OCI-LY1 (cell line): ENCODE data around the gene MUC5AC.

ENCODE experiments used
- H2AFZ ChIP-seq: fragments of 200-600 bp; sonication (generic), shearing (Covaris generic); 2 replicates; pipeline ENCODE4 v1.6.0; 2014; ENCODE audit warnings: antibody characterized with exemption, mild to moderate bottlenecking, low read length
- H3F3A ChIP-seq: fragments of 200-600 bp; sonication (generic), shearing (Covaris generic); 2 replicates; pipeline ENCODE4 v1.6.0; 2014; ENCODE audit warnings: mild to moderate bottlenecking, antibody characterized with exemption, low read length, moderate library complexity; ENCODE audit not compliant: insufficient read depth
- H3K27ac ChIP-seq: fragments of 200-600 bp; sonication (generic); 2 replicates; pipeline ENCODE4 v1.5.1; 2014; ENCODE audit warnings: low read length, mixed run types, mild to moderate bottlenecking, low read depth; ENCODE audit not compliant: poor library complexity, severe bottlenecking
- H3K27me3 ChIP-seq: fragments of 200-600 bp; sonication (generic); 2 replicates; pipeline ENCODE4 v1.6.0; 2014; ENCODE audit warnings: antibody characterized with exemption, mild to moderate bottlenecking, low read length, moderate library complexity; ENCODE audit not compliant: insufficient read depth
- H3K36me3 ChIP-seq: fragments of 200-600 bp; sonication (generic); 2 replicates; pipeline ENCODE4 v1.6.1; 2014; ENCODE audit warnings: mild to moderate bottlenecking, antibody characterized with exemption, low read length, moderate library complexity, mixed read lengths; ENCODE audit not compliant: insufficient read depth
- H3K4me1 ChIP-seq: fragments of 200-600 bp; sonication (generic); 2 replicates; pipeline ENCODE4 v1.5.1; 2014; ENCODE audit warnings: mild to moderate bottlenecking, low read length, moderate library complexity; ENCODE audit not compliant: insufficient read depth, severe bottlenecking
- H3K4me2 ChIP-seq: fragments of 200-600 bp; sonication (generic), shearing (Covaris generic); 2 replicates; pipeline ENCODE4 v1.6.1; 2014; ENCODE audit warnings: low read length
- H3K4me3 ChIP-seq: fragments of 200-600 bp; sonication (generic); 2 replicates; pipeline ENCODE4 v1.5.1; 2014; ENCODE audit warnings: low read length, low read depth, mild to moderate bottlenecking, mixed read lengths; ENCODE audit not compliant: poor library complexity, severe bottlenecking
- H3K79me2 ChIP-seq: fragments of 200-600 bp; shearing (Covaris generic); 2 replicates; pipeline ENCODE4 v1.6.1; 2016; ENCODE audit warnings: mixed run types, low read length, mixed read lengths; ENCODE audit not compliant: insufficient read depth
- H3K9ac ChIP-seq: fragments of 200-600 bp; sonication (generic), shearing (Covaris generic); 2 replicates; pipeline ENCODE4 v1.6.1; 2014; ENCODE audit warnings: mild to moderate bottlenecking, low read length, mixed read lengths
- H3K9me2 ChIP-seq: fragments of 200-600 bp; sonication (generic), shearing (Covaris generic); 2 replicates; pipeline ENCODE4 v1.6.1; 2014; ENCODE audit warnings: low read depth, mild to moderate bottlenecking, low read length, mixed read lengths
- H3K9me3 ChIP-seq: fragments of 200-600 bp; shearing (Covaris generic); 2 replicates; pipeline ENCODE4 v1.6.1; 2014; ENCODE audit warnings: low read length, mixed read lengths
- H4K20me1 ChIP-seq: fragments of 200-600 bp; sonication (generic), shearing (Covaris generic); 2 replicates; pipeline ENCODE4 v1.6.0; 2016; ENCODE audit warnings: mild to moderate bottlenecking, low read length; ENCODE audit not compliant: insufficient read depth
- CTCF ChIP-seq: fragments of 200-600 bp; sonication (generic), shearing (Covaris generic); IDR thresholded peaks from 2 replicates; pipeline ENCODE4 v1.5.1; 2017; ENCODE audit warnings: mild to moderate bottlenecking, antibody characterized with exemption, low read length, moderate library complexity, mixed read lengths
- EZH2 ChIP-seq: fragments of 200-600 bp; sonication (generic), shearing (Covaris generic); IDR thresholded peaks from 2 replicates; pipeline ENCODE4 v1.8.0; 2017; ENCODE audit warnings: borderline replicate concordance, mixed run types, mild to moderate bottlenecking, antibody characterized with exemption, low read length, moderate library complexity, mixed read lengths

Gene MUC5AC

GRCh38 chr11:1237128-1237580 is 79.4 kb downstream of the MUC5AC start:
- Histone ChIP-seq H3K27me3 (no peaks in the 10 kb centered on the region), H3K79me2 (no peaks in the 10 kb centered on the region), H2AFZ (no peak overlapping the region), H3K4me2 (no peak overlapping the region), H3K9me3 (no peaks in the 10 kb centered on the region), H3K9ac (no peak overlapping the region), H3F3A (no peaks in the 10 kb centered on the region), H3K4me3 (no peak overlapping the region), H3K4me1 (no peaks in the 10 kb centered on the region), H4K20me1 (no peaks in the 10 kb centered on the region), H3K36me3 (no peaks in the 10 kb centered on the region), H3K9me2 (no peaks in the 10 kb centered on the region), H3K27ac (no peak overlapping the region)
- TF ChIP-seq CTCF = no peak
- no peak for TF ChIP-seq EZH2

DNA sequence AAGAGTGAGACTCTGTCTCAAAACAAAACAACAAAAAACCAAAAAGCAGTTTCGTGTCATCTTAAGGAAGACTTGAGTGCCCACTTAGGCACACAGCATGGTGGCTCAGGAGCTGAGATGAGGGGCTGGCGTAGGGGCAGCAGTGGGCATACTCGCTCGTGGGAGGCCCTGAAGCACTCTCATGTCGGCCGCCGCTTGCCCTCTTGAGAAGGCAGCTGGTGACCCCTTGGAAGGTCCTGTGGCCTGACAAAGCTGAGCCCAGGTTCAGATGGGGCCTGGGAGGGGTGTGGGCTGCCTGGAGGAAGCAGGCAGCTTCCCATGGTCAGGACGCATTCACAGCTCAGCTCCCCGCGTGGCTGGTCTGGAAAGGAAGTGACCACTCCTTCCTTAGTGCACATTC is 80.1 kb downstream of the MUC5AC start:
- Histone ChIP-seq H3K79me2 (no peaks in the 10 kb centered on the region), H4K20me1 (no peaks in the 10 kb centered on the region), H3K9me3 (no peaks in the 10 kb centered on the region), H3K27ac (no peak overlapping the region), H3K27me3 (no peaks in the 10 kb centered on the region), H3K9me2 (no peaks in the 10 kb centered on the region), H3K9ac (no peak overlapping the region), H3K4me2 (no peak overlapping the region), H3F3A (no peaks in the 10 kb centered on the region), H2AFZ (no peak overlapping the region), H3K4me1 (no peaks in the 10 kb centered on the region), H3K36me3 (no peaks in the 10 kb centered on the region), H3K4me3 (no peak overlapping the region)
- no peak for TF ChIP-seq EZH2
- TF ChIP-seq CTCF = no peak

DNA sequence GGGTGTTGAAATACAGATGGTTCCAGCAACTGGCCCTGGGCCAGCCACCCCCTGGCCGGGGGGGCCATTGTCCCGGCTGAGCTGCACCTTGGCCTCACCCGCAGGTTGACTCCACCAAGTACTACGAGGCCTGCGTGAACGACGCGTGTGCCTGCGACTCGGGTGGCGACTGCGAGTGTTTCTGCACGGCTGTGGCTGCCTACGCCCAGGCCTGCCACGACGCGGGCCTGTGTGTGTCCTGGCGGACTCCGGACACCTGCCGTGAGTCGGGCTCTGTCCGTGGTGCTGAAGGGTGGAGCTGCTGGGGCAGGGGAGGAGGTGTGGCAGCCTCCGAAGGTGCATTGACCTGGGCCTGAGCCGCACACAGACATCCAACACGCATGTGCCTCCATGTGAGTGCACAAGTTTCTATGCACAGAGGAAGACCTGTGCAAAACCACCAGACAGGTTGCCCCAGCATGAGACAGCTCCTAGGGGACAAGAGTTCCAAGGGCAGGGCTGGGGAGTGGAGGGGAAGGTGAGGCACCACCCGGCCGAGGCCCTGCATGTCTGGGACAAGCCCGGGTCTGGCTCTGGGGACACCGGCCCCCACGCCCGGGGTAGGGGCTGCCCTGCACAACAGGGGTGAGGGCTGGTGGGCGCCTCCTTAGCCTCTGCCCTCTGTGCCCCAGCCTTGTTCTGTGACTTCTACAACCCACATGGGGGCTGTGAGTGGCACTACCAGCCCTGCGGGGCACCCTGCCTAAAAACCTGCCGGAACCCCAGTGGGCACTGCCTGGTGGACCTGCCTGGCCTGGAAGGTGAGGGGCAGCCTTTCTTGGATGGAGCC is 81.2 kb downstream of the MUC5AC start:
- Histone ChIP-seq H3K9ac (no peak overlapping the region), H3K4me2 (no peak overlapping the region), H3K9me2 (no peaks in the 10 kb centered on the region), H4K20me1 (no peaks in the 10 kb centered on the region), H3K27ac (no peak overlapping the region), H3K4me3 (no peak overlapping the region), H3F3A (no peaks in the 10 kb centered on the region), H3K36me3 (no peaks in the 10 kb centered on the region), H3K9me3 (no peaks in the 10 kb centered on the region), H3K27me3 (no peaks in the 10 kb centered on the region), H3K4me1 (no peaks in the 10 kb centered on the region), H3K79me2 (no peaks in the 10 kb centered on the region), H2AFZ (no peak overlapping the region)
- no peak for TF ChIP-seq CTCF
- no peak for TF ChIP-seq EZH2
